SK-N-SH (cell line): ENCODE measurements around the gene C4orf50. TPM values are rescaled to one million over a fixed set of nuclear protein-coding genes. Genes with fewer than 3 reads are reported as not detected.

ENCODE experiments used
- CTCF ChIA-PET: fragments of 300-600, 350-600 bp; formaldehyde crosslinking; extraction: SDS; loops from one replicate; lab custom pipeline; 2021; lab: Yijun Ruan, JAX
- POLR2A ChIA-PET: fragments of 350-600 bp; sonication (Branson Sonifier 250); formaldehyde crosslinking; extraction: SDS; loops from one replicate; lab custom pipeline; 2020; ENCODE audit warnings: antibody characterized with exemption, inconsistent platforms; lab: Yijun Ruan, JAX
- DNase-seq: peaks from one replicate; pipeline ENCODE4 v3.0.0; 2012
- H2AFZ ChIP-seq: fragments of 200-600 bp; sonication (generic); 2 replicates; pipeline ENCODE4 v1.8.1; 2016; ENCODE audit warnings: antibody characterized with exemption, mild to moderate bottlenecking, low read depth
- H3F3A ChIP-seq: fragments of 200-600 bp; sonication (generic); replicated peaks from 2 replicates; pipeline ENCODE3; 2016; ENCODE audit warnings: antibody characterized with exemption, mild to moderate bottlenecking; ENCODE audit not compliant: insufficient read depth
- H3K27ac ChIP-seq, 2 experiments: fragments of 200-500 bp in 1 of 2; fragments of 200-600 bp in 1 of 2; sonication (Bioruptor generic) in 1 of 2; sonication (generic), shearing (Covaris generic) in 1 of 2; 2 replicates each; pipeline versions ENCODE4 v1.5.1 to v1.6.1; 2014 to 2016; ENCODE audit warnings: low read depth in 2 of 2, inconsistent platforms in 1 of 2, low read length in 1 of 2, mild to moderate bottlenecking in 1 of 2, mixed read lengths in 1 of 2
- H3K27me3 ChIP-seq: fragments of 200-600 bp; sonication (generic), shearing (Covaris generic); 2 replicates; pipeline ENCODE4 v1.6.1; 2016; ENCODE audit warnings: mixed run types; ENCODE audit not compliant: insufficient read depth
- H3K36me3 ChIP-seq, 2 experiments: fragments of 200-500 bp in 1 of 2; fragments of 200-600 bp in 1 of 2; sonication (Bioruptor generic) in 1 of 2; sonication (generic) in 1 of 2; replicated peaks in 1 of 2; 2 replicates each; pipeline versions ENCODE3 to v1.5.1; 2014 to 2016; ENCODE audit warnings: low read length in 1 of 2, mild to moderate bottlenecking in 1 of 2; ENCODE audit not compliant: insufficient read depth in 2 of 2, control insufficient read depth in 1 of 2
- H3K4me1 ChIP-seq, 2 experiments: fragments of 200-500 bp in 1 of 2; fragments of 200-600 bp in 1 of 2; sonication (Bioruptor generic) in 1 of 2; sonication (generic), shearing (Covaris generic) in 1 of 2; 2 replicates each; pipeline versions ENCODE4 v1.5.1 to v1.6.1; 2014 to 2016; ENCODE audit warnings: low read depth in 1 of 2, low read length in 1 of 2, mixed run types in 1 of 2; ENCODE audit not compliant: insufficient read depth in 2 of 2, control insufficient read depth in 1 of 2
- H3K4me2 ChIP-seq: fragments of 200-600 bp; sonication (generic), shearing (Covaris generic); 2 replicates; pipeline ENCODE4 v1.6.1; 2017; ENCODE audit warnings: mixed run types
- H3K4me3 ChIP-seq, 2 experiments: fragments of 200-500 bp in 1 of 2; fragments of 200-600 bp in 1 of 2; sonication (Bioruptor generic) in 1 of 2; sonication (generic), shearing (Covaris generic) in 1 of 2; 2 replicates each; pipeline versions ENCODE4 v1.5.1 to v1.8.1; 2014 to 2016; ENCODE audit warnings: low read depth in 2 of 2, inconsistent platforms in 1 of 2, low read length in 1 of 2, mild to moderate bottlenecking in 1 of 2, mixed read lengths in 1 of 2, moderate library complexity in 1 of 2
- H3K79me2 ChIP-seq: fragments of 200-600 bp; sonication (generic); 2 replicates; pipeline ENCODE4 v1.8.1; 2017; ENCODE audit warnings: mild to moderate bottlenecking; ENCODE audit not compliant: insufficient read depth
- H3K9ac ChIP-seq: fragments of 200-600 bp; sonication (generic); 2 replicates; pipeline ENCODE4 v1.6.1; 2017; ENCODE audit warnings: mixed run types
- H3K9me2 ChIP-seq: fragments of 200-600 bp; sonication (generic); 2 replicates; pipeline ENCODE4 v1.6.1; 2017; ENCODE audit warnings: mixed run types
- H3K9me3 ChIP-seq: fragments of 200-600 bp; sonication (generic); 2 replicates; pipeline ENCODE4 v1.6.1; 2017; ENCODE audit warnings: mixed run types, mild to moderate bottlenecking, moderate library complexity
- H4K20me1 ChIP-seq: fragments of 200-600 bp; sonication (generic); 2 replicates; pipeline ENCODE4 v1.6.1; 2017; ENCODE audit warnings: mild to moderate bottlenecking, mixed run types; ENCODE audit not compliant: insufficient read depth
- EZH2phosphoT487 ChIP-seq: fragments of 200-600 bp; sonication (generic); IDR thresholded peaks from 2 replicates; pipeline ENCODE4 v1.6.1; 2017; ENCODE audit warnings: low read depth, mixed run types, mild to moderate bottlenecking, antibody characterized with exemption, moderate library complexity, borderline replicate concordance
- FOXJ3 ChIP-seq: sonication (generic); formaldehyde crosslinking; IDR thresholded peaks from 2 replicates; pipeline ENCODE4 v1.5.1; 2020; ENCODE audit warnings: mild to moderate bottlenecking, missing genetic modification reagents
- FOXM1 ChIP-seq: IDR thresholded peaks from 2 replicates; pipeline ENCODE4 v1.4.0; 2012; ENCODE audit warnings: low read depth, mild to moderate bottlenecking
- JUND ChIP-seq: IDR thresholded peaks from 2 replicates; pipeline ENCODE4 v1.4.0; 2012
- MEF2A ChIP-seq: IDR thresholded peaks from 2 replicates; pipeline ENCODE4 v1.4.0; 2012; ENCODE audit warnings: low read depth, borderline replicate concordance
- MXI1 ChIP-seq: IDR thresholded peaks from 2 replicates; pipeline ENCODE4 v1.6.1; 2012; ENCODE audit warnings: mild to moderate bottlenecking, low read depth, low read length, improper control_type of control experiment
- NRF1 ChIP-seq: IDR thresholded peaks from 2 replicates; pipeline ENCODE4 v1.6.1; 2012; ENCODE audit warnings: low read depth, mild to moderate bottlenecking, low read length
- RCOR1 ChIP-seq: fragments of 150-350 bp; IDR thresholded peaks from 2 replicates; pipeline ENCODE4 v1.6.1; 2017; ENCODE audit warnings: antibody characterized with exemption, low read length
- RXRA ChIP-seq: IDR thresholded peaks from 2 replicates; pipeline ENCODE4 v1.4.0; 2012; ENCODE audit warnings: low read depth, mild to moderate bottlenecking, borderline replicate concordance
- TAF1 ChIP-seq: IDR thresholded peaks from 2 replicates; pipeline ENCODE4 v1.6.1; 2012; ENCODE audit warnings: low read depth, mild to moderate bottlenecking, low read length, moderate library complexity, borderline replicate concordance
- WGBS: methylation state at CpG from one replicate; pipeline ENCODE4 v1.1.6; 2017; ENCODE audit warnings: low lambda C conversion rate; 5-methylcytosine and 5-hydroxymethylcytosine counted together
- polyA plus RNA-seq, 3 experiments: library from polyadenylated mRNA; depleted of rRNA; stranded (reverse); fragments of >200 nt; gene quantifications; 2 replicates each; pipeline ENCODE4 v1.2.3, GENCODE V29; 2012
- TF ChIP-seq, protein P1 (sequence below): fragments of 200-600 bp; sonication (generic); IDR thresholded peaks from 2 replicates; pipeline ENCODE4 v1.6.1; 2017; ENCODE audit warnings: antibody characterized with exemption, mild to moderate bottlenecking, moderate library complexity
- TF ChIP-seq, protein P2 (sequence below): IDR thresholded peaks from 2 replicates; pipeline ENCODE4; 2012
- TF ChIP-seq, protein P3 (sequence below): IDR thresholded peaks from 2 replicates; pipeline ENCODE4 v1.4.0; 2012; ENCODE audit warnings: low read depth, borderline replicate concordance
- TF ChIP-seq, protein P4 (sequence below): IDR thresholded peaks from 2 replicates; pipeline ENCODE4 v1.4.0; 2012; ENCODE audit warnings: low read depth
- TF ChIP-seq, protein P5 (sequence below): IDR thresholded peaks from 2 replicates; pipeline ENCODE4 v1.6.1; 2012; ENCODE audit warnings: mild to moderate bottlenecking, low read depth, low read length, moderate library complexity

Gene C4orf50
- polyA plus RNA-seq, 1 of the 3 experiments (the other 2 are of a cell fraction): under 0.01 TPM

DNA sequence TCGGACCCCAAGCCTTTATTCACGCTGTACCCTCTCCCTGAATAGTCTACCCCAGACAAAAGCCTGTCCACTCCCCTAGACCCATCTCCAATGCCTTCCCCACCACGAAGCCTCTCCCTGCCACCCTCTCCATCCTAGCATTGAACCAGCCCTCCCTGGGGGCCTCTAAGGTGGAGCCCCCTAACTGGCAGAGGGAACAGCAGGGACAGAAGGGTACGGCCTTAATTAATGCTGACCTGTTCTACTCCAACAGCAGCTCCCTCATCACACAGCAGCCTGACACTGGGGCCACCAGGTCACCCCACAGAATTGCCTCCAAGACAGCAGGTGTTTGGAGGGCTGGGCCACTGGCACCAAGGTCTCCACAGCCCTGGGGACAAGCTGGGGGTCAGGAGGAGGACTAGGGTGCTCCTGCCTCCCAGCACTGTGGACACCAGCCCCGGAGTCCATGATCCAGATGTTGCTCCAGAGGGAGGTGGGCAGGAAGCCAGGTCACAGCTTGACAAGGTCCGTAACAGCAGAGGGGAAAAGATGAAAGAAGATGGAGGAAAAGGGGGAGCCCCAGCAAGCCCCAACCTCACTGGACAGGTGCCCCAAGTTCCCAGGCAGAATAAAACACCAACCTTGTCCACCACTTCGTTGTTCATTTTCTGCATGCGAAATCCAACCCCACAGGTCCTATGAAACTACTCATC is 129.1 kb downstream of the C4orf50 start:
- H4K20me1 ChIP-seq: no peaks in the 10 kb centered on the region
- TF ChIP-seq MXI1 (no peak), FOXJ3 (CRISPR knock-in tag) (no peak), NRF1 (no peak), MEF2A (no peak), RCOR1 (no peak), EZH2phosphoT487 (no peak), TAF1 (no peak), FOXM1 (no peak), JUND (no peak), RXRA (no peak)
- TF ChIP-seq, protein P1, sequence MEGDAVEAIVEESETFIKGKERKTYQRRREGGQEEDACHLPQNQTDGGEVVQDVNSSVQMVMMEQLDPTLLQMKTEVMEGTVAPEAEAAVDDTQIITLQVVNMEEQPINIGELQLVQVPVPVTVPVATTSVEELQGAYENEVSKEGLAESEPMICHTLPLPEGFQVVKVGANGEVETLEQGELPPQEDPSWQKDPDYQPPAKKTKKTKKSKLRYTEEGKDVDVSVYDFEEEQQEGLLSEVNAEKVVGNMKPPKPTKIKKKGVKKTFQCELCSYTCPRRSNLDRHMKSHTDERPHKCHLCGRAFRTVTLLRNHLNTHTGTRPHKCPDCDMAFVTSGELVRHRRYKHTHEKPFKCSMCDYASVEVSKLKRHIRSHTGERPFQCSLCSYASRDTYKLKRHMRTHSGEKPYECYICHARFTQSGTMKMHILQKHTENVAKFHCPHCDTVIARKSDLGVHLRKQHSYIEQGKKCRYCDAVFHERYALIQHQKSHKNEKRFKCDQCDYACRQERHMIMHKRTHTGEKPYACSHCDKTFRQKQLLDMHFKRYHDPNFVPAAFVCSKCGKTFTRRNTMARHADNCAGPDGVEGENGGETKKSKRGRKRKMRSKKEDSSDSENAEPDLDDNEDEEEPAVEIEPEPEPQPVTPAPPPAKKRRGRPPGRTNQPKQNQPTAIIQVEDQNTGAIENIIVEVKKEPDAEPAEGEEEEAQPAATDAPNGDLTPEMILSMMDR: no peak
- TF ChIP-seq, protein P2, sequence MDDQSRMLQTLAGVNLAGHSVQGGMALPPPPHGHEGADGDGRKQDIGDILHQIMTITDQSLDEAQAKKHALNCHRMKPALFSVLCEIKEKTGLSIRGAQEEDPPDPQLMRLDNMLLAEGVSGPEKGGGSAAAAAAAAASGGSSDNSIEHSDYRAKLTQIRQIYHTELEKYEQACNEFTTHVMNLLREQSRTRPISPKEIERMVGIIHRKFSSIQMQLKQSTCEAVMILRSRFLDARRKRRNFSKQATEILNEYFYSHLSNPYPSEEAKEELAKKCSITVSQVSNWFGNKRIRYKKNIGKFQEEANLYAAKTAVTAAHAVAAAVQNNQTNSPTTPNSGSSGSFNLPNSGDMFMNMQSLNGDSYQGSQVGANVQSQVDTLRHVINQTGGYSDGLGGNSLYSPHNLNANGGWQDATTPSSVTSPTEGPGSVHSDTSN: no peak
- TF ChIP-seq, protein P3, sequence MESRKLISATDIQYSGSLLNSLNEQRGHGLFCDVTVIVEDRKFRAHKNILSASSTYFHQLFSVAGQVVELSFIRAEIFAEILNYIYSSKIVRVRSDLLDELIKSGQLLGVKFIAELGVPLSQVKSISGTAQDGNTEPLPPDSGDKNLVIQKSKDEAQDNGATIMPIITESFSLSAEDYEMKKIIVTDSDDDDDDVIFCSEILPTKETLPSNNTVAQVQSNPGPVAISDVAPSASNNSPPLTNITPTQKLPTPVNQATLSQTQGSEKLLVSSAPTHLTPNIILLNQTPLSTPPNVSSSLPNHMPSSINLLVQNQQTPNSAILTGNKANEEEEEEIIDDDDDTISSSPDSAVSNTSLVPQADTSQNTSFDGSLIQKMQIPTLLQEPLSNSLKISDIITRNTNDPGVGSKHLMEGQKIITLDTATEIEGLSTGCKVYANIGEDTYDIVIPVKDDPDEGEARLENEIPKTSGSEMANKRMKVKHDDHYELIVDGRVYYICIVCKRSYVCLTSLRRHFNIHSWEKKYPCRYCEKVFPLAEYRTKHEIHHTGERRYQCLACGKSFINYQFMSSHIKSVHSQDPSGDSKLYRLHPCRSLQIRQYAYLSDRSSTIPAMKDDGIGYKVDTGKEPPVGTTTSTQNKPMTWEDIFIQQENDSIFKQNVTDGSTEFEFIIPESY: no peak
- TF ChIP-seq, protein P4, sequence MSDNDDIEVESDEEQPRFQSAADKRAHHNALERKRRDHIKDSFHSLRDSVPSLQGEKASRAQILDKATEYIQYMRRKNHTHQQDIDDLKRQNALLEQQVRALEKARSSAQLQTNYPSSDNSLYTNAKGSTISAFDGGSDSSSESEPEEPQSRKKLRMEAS: no peak
- TF ChIP-seq, protein P5, sequence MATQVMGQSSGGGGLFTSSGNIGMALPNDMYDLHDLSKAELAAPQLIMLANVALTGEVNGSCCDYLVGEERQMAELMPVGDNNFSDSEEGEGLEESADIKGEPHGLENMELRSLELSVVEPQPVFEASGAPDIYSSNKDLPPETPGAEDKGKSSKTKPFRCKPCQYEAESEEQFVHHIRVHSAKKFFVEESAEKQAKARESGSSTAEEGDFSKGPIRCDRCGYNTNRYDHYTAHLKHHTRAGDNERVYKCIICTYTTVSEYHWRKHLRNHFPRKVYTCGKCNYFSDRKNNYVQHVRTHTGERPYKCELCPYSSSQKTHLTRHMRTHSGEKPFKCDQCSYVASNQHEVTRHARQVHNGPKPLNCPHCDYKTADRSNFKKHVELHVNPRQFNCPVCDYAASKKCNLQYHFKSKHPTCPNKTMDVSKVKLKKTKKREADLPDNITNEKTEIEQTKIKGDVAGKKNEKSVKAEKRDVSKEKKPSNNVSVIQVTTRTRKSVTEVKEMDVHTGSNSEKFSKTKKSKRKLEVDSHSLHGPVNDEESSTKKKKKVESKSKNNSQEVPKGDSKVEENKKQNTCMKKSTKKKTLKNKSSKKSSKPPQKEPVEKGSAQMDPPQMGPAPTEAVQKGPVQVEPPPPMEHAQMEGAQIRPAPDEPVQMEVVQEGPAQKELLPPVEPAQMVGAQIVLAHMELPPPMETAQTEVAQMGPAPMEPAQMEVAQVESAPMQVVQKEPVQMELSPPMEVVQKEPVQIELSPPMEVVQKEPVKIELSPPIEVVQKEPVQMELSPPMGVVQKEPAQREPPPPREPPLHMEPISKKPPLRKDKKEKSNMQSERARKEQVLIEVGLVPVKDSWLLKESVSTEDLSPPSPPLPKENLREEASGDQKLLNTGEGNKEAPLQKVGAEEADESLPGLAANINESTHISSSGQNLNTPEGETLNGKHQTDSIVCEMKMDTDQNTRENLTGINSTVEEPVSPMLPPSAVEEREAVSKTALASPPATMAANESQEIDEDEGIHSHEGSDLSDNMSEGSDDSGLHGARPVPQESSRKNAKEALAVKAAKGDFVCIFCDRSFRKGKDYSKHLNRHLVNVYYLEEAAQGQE: no peak
- H3K27ac ChIP-seq: peak overlapping the region in 1 of 2 experiments; percentile 92; a peak in 2 of 4 replicates
- DNase-seq: no peak
- H3K4me1 ChIP-seq: peaks cover 0 to 48% of the 10 kb centered on the region in 2 experiments; a peak in 1 of 4 replicates
- no peak overlapping the region for H3K9ac ChIP-seq
- peaks cover 28% of the 10 kb centered on the region; the same call in 1 of the 2 replicates for H3K27me3 ChIP-seq
- no peaks in the 10 kb centered on the region for H3K9me2 ChIP-seq
- H3F3A ChIP-seq: no peaks in the 10 kb centered on the region
- H3K36me3 ChIP-seq: no peaks in the 10 kb centered on the region
- no peak overlapping the region for H2AFZ ChIP-seq
- H3K9me3 ChIP-seq: no peaks in the 10 kb centered on the region
- CTCF ChIA-PET: interaction anchor here (1.4 kb wide), 1 partner anchor 91 kb away, joined by 4 read pairs; no protein-coding TSS in a partner anchor
- peak overlapping the region in 1 of 2 experiments; percentile 34; a peak in 2 of 4 replicates for H3K4me3 ChIP-seq
- POLR2A ChIA-PET: no interaction called here
- H3K79me2 ChIP-seq: no peaks in the 10 kb centered on the region
- H3K4me2 ChIP-seq: 0 out of 2 replicates have a peak overlapping the region, but pooled peaks have one; percentile 15
- 20% methylated on average over 8 of the region's 8 CpGs for WGBS
